Measurements from ENCODE around the gene NACC1. TPM values are rescaled to one million over a fixed set of nuclear protein-coding genes. Genes with fewer than 3 reads are reported as not detected.

The NACC1 gene
- total and polyA plus RNA-seq, 2 of the 13 experiments (the other 11 are each of a cell fraction or from before 2014, with no cell fraction given), result 31.8 to 42.3 TPM

GRCh38 chr19:13089857-13090507 is 28.1 kb upstream of the NACC1 start (continued):
- TF ChIP-seq, protein P1, sequence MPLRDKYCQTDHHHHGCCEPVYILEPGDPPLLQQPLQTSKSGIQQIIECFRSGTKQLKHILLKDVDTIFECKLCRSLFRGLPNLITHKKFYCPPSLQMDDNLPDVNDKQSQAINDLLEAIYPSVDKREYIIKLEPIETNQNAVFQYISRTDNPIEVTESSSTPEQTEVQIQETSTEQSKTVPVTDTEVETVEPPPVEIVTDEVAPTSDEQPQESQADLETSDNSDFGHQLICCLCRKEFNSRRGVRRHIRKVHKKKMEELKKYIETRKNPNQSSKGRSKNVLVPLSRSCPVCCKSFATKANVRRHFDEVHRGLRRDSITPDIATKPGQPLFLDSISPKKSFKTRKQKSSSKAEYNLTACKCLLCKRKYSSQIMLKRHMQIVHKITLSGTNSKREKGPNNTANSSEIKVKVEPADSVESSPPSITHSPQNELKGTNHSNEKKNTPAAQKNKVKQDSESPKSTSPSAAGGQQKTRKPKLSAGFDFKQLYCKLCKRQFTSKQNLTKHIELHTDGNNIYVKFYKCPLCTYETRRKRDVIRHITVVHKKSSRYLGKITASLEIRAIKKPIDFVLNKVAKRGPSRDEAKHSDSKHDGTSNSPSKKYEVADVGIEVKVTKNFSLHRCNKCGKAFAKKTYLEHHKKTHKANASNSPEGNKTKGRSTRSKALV (CRISPR knock-in tag; IDR thresholded peaks at IDR 0.05), result no peak
- no peak for TF ChIP-seq ZIK1 (CRISPR knock-in tag; IDR thresholded peaks at IDR 0.05; ENCODE audit: borderline replicate concordance, low read depth)
- TF ChIP-seq ZNF740 (CRISPR knock-in tag; IDR thresholded peaks at IDR 0.05), result no peak
- no peak for TF ChIP-seq POLR2A (IDR thresholded peaks at IDR 0.05; ENCODE audit: insufficient read depth in 1 of 2, low read depth in 2 of 2, low read length in 2 of 2)
- TF ChIP-seq ELF4 (CRISPR knock-in tag; IDR thresholded peaks at IDR 0.05; ENCODE audit: borderline replicate concordance), result no peak
- no peak for TF ChIP-seq PTBP1 (IDR thresholded peaks at IDR 0.05; ENCODE audit: low read depth, low read length, poor library complexity, severe bottlenecking)
- no peak for TF ChIP-seq ZNF232 (CRISPR knock-in tag; IDR thresholded peaks at IDR 0.05; ENCODE audit: borderline replicate concordance)
- no peak for TF ChIP-seq CERS6 (CRISPR knock-in tag; IDR thresholded peaks at IDR 0.05)

Measured in HepG2 (cell line).